Hematopoietic multipotent progenitor cell treated with erythropoietin and hydrocortisone succinate and interleukin-3 and kit ligand, for 6 days (in vitro differentiated cells): Measurements from ENCODE around the gene PABPC1L.

ENCODE experiments used
- DNase-seq: peaks from one replicate; pipeline ENCODE4 v3.0.0-alpha.2; 2015

PABPC1L gene

DNA sequence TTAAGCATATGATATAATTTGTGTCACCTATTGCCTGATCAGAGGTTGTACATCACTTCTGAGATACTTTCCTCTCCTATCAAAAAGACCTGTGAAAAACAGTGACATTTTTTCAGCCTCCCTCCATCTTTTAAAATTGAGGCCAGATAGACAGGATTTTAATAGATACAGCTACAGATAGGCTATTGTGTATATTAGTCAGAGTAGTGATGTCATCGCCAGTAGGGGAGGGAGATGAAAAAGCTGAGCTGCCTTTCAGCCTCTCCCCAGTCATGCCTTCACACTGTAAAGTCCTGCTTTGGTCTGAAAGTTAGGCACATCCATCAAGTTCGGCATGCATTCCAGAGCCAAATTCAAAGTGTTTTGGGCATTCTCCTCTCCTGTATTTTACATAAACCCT, 7.9 kb upstream of the PABPC1L start:
- no peak for DNase-seq

DNA sequence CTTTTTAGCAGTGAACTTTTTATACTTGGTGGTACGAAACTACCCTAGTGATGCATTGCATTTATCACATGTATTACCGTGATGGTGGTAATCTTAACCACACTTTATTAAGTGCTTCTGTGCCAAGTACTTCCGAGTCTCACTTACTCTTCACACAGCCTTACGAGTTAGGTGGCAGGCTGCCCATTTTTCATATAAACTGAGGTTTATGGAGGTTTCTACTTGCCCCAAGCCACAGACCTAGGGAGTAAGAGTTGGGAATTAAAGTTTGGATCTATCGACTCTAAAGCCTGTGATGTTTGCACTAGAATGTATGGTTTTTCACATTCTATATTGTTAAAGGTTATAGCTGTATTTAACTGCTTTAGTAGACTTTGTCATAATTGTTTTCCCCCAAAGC, 5.5 kb upstream of the PABPC1L start:
- no peak for DNase-seq

DNA sequence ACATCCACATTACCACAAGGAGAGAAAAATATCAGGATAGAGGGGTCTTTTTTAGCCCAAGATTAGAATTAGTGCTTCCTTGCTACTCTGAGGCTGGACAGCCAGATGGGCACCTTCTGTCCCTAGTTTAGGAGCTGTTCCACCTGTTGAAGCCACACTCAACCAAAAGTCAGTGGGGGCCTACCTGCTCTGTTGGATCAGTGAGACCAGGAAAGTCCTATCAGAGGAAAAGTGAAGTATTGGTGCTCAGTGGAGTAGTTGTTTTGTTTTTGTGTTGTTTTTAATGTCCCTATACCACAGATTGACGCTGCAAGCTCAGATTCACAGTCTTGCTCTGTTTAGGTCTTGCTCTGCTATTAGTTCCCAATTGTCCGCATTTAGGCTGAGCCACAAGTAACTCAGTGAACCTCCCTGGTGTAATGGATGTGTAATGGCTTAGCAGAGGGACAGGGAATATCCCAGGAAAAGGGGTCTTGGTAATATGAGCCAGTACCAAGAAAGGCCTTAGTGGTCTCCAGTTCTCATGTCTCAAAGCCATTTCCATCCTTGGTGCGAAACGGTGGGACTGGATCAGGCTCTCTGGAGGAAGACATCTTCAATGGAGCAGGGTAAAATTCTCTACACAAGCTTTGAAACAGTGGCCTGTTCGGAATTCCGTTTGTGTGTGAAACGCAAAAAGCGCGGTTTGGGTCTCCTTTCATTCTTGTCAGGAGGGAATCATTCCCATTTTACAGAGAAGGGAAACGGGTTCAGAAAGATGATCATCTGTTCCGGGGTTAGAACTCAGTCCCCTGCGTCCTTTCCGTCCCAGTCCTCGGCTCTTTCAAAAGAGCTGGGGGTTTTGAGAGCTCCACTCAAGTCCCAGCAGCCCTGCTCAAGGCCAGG, 631 bp upstream of the PABPC1L start:
- DNase-seq: no peak

- no peak for DNase-seq
These were observed 916 bp downstream of the PABPC1L start for GRCh38 chr20:44910690-44911262.

DNA sequence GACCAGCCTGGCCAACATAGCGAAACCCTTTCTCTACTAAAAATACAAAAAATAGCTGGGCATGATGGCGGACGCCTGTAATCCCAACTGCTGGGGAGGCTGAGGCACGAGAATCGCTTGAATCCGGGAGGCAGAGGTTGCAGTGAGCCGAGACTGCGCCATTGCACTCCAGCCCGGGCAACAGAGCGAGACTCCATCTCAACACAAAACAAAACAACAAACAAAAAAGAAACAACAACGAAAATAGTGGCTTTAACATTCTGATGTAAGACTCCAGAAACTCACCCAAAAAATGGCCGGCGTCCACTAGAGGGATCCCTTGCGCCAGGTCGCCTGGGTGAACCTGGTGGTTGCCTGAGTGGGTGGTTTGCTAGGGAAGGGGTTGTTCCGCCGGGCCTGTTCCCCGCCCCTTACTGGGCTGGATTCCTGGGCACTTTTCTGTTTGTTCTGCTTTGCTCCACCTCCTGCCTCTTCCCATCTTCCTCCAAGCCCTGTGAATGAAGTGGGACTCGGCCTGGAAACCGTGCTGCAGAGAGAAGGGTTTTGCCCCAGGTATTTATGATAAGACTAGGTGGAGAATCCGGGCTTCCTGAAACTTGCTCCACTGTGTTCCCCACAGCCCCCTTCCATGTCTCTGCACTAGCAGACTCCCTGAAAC, 1.5 kb downstream of the PABPC1L start:
- DNase-seq: peak; percentile 81

DNA sequence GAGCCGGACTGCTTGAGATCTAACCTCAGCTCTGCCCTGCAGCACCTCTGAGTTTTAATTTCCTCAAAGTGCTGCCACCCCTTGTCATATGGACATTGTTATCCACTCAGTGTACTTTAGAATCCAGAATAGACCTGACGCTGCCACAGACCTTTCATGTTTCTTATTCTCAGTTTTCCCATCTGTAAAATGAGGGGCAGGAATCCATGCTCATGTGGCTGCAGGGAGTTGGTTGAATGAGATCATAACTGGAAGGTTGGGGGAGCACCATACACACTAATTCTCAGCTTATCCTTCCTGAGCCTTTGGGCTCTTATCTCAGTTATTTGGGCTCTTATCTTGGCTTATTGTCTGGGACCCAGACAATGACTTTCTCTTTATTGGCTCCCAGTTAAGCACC, 2.3 kb downstream of the PABPC1L start:
- DNase-seq: no peak

DNA sequence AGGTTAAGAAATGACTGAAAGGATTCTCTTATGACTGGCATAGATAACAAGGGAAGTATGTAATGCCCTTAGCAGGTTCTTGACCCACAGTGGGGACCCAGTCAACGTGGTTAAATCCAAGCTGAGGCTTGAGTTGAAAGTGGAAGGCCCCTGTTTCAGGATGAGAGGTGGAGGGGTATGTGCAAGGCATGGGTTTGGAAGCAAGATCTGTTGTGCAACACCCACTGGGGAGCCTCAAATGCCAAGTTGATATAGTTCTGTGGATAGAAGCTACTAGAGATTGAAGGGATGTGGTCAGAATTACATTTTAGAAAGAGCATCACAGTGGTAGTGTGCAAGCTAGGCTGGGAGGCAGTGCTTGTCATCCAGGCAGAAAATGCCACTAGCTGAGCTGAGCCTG, 5.1 kb downstream of the PABPC1L start:
- DNase-seq: no peak

GRCh38 chr20:44916586-44916985, 6.7 kb downstream of the PABPC1L start:
- no peak for DNase-seq

GRCh38 chr20:44917399-44917798, 7.5 kb downstream of the PABPC1L start:
- DNase-seq: no peak

GRCh38 chr20:44918342-44918741, 8.5 kb downstream of the PABPC1L start:
- DNase-seq: no peak

- DNase-seq: no peak
These were observed 8.9 kb downstream of the PABPC1L start for GRCh38 chr20:44918761-44919160.

GRCh38 chr20:44921447-44921846, 11.6 kb downstream of the PABPC1L start:
- no peak for DNase-seq

GRCh38 chr20:44924541-44924940, 14.7 kb downstream of the PABPC1L start:
- peak; percentile 70 for DNase-seq

GRCh38 chr20:44928595-44928994, 18.7 kb downstream of the PABPC1L start:
- DNase-seq: no peak

DNA sequence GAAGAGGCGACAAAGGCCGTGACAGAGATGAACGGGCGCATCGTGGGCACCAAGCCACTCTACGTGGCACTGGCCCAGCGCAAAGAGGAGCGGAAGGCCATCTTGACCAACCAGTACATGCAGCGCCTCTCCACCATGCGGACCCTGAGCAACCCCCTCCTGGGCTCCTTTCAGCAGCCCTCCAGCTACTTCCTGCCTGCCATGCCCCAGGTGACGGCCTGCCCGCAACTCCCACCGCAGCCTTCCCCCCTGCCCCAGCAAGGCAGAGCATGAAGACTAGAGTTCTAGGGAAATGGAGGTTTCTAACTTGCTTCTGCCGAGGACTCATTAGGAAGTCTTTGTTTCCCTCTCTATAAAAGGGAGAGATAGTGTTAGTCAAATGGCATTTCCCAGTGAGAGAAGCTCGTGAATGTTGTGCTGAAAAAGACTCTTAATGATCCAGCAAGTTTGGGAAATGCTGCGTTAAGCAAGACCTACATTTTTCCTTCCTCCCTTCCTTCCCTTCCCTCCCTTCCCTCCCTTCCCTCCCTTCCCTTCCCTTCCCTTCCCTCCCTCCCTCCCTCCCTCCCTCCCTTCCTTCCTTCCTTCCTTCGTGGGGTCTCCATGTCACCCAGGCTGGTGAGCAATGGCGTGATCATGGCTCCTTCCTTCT, 20.8 kb downstream of the PABPC1L start:
- no peak for DNase-seq

DNA sequence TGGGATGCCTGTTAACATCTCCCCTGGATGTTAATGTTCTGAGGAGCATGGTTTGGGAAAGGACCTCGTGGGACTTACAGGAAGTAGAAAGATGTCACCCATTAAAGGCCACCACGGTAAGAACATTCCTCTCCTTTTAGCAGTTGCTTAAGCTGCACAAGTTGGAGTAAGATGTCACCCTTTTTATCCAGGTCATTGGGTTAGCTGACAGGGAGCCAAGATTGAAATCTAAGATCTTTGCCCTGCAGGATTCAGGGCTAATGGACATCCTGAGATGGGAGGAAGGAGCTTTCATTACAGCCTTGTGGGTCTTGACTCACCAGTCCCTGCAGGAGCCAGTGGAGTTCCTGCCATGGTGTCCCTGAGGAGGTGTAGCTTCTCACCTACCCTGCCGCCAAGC, 22.1 kb downstream of the PABPC1L start:
- no peak for DNase-seq

GRCh38 chr20:44932916-44933315, 23.1 kb downstream of the PABPC1L start:
- no peak for DNase-seq

GRCh38 chr20:44936510-44936909, 26.6 kb downstream of the PABPC1L start:
- DNase-seq: no peak

DNA sequence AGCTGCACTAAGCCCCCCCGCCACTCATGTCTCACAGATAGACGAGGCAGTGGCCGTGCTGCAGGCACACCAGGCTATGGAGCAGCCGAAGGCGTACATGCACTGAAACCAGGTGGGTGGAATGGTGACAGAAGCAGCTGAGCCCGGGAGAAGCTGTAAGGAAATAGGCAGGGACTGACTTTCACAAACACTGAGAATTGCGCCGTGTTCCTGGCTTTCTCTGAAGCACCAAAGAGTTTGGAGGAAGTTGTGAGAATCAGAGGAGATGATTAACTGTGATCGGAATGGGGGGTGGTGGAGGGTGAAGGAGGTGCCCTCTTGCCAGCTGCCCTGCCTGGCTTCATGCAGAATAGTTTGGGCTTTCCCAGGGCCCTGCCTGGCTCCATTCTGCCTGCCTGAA, 28.8 kb downstream of the PABPC1L start:
- no peak for DNase-seq

GRCh38 chr20:44941120-44941691, 31.3 kb downstream of the PABPC1L start:
- no peak for DNase-seq

- no peak for DNase-seq
These were observed 32.6 kb downstream of the PABPC1L start for GRCh38 chr20:44942264-44942973.

- DNase-seq: no peak
These were observed 34.0 kb downstream of the PABPC1L start for GRCh38 chr20:44943828-44944227.

GRCh38 chr20:44945261-44945660, 35.4 kb downstream of the PABPC1L start:
- DNase-seq: no peak
